Caco-2 (cell line): ENCODE data around the gene PLSCR3. TPM values are rescaled to one million over a fixed set of nuclear protein-coding genes. Genes with fewer than 3 reads are reported as not detected.

Experiments
- BruUV-seq: library from RNA; stranded (reverse); fragments of 400-500 nt; replicated peaks from 2 replicates; lab custom pipeline; 2021; lab: Mats Ljungman, UMichigan
- CTCF ChIA-PET: fragments of 300-600 bp; sonication (Branson Sonifier 250); formaldehyde crosslinking; loops from one replicate; lab custom pipeline; 2022; ENCODE audit warnings: antibody characterized with exemption; lab: Charles Lee
- POLR2A ChIA-PET: fragments of 300-600 bp; sonication (Branson Sonifier 250); formaldehyde crosslinking; loops from one replicate; lab custom pipeline; 2022; ENCODE audit warnings: antibody characterized with exemption; lab: Charles Lee
- DNase-seq, 2 experiments: peaks; one replicate each; pipeline versions ENCODE4 v3.0.0 to v3.0.0-alpha.2; 2020 to 2022
- H3K27me3 ChIP-seq: replicated peaks from 2 replicates; pipeline ENCODE4 v1.6.0; 2011; ENCODE audit warnings: low read length; ENCODE audit not compliant: control insufficient read depth, insufficient read depth
- H3K36me3 ChIP-seq: 2 replicates; pipeline ENCODE4 v1.5.1; 2011; ENCODE audit warnings: low read length; ENCODE audit not compliant: control insufficient read depth, insufficient read depth
- H3K4me1 ChIP-seq: fragments of 250-450 bp; sonication (Bioruptor Pico); 2 replicates; pipeline ENCODE4 v1.5.1; 2020; ENCODE audit warnings: mild to moderate bottlenecking
- H3K4me3 ChIP-seq: 2 replicates; pipeline ENCODE4 v1.5.1; 2011; ENCODE audit warnings: low read depth, mild to moderate bottlenecking, control low read depth, low read length
- H3K9me3 ChIP-seq: fragments of 250-450 bp; sonication (Bioruptor Pico); 2 replicates; pipeline ENCODE4 v1.5.1; 2020; ENCODE audit warnings: mild to moderate bottlenecking, moderate library complexity
- H3K27ac Mint-ChIP-seq: one replicate; pipeline ENCODE4 v1.8.0; 2022; ENCODE audit warnings: mixed read lengths; ENCODE audit not compliant: unreplicated experiment
- H3K27me3 Mint-ChIP-seq: one replicate; pipeline ENCODE4 v1.8.0; 2022; ENCODE audit warnings: mixed read lengths; ENCODE audit not compliant: insufficient read depth, unreplicated experiment
- H3K36me3 Mint-ChIP-seq: one replicate; pipeline ENCODE4 v1.8.0; 2022; ENCODE audit warnings: mild to moderate bottlenecking, mixed read lengths; ENCODE audit not compliant: insufficient read depth, unreplicated experiment
- H3K4me1 Mint-ChIP-seq: one replicate; pipeline ENCODE4 v1.8.0; 2022; ENCODE audit warnings: low read depth, mixed read lengths; ENCODE audit not compliant: unreplicated experiment
- H3K4me3 Mint-ChIP-seq: one replicate; pipeline ENCODE4 v1.8.0; 2022; ENCODE audit warnings: mild to moderate bottlenecking, moderate library complexity, mixed read lengths; ENCODE audit not compliant: unreplicated experiment
- H3K9me3 Mint-ChIP-seq: one replicate; pipeline ENCODE4 v1.8.0; 2022; ENCODE audit warnings: mixed read lengths; ENCODE audit not compliant: unreplicated experiment
- intact Hi-C: fragments of 100-400 bp; cut with micrococcal nuclease; formaldehyde crosslinking; loops from one replicate; pipeline ENCODE4 v1.10.0; 2022; ENCODE audit not compliant: unreplicated experiment
- total RNA-seq: library from RNA; stranded (reverse); gene quantifications from 2 replicates; pipeline ENCODE4 v1.2.3, GENCODE V29; 2022
- TF ChIP-seq, protein P1 (sequence below), 2 experiments: fragments of 200-600 bp in 1 of 2; IDR thresholded peaks; 1 replicate in 1 of 2; 2 replicates in 1 of 2; pipeline versions ENCODE4 v1.5.1 to v1.8.0; 2011 to 2022; ENCODE audit warnings: antibody characterized with exemption in 1 of 2, control low read depth in 1 of 2, inconsistent platforms in 1 of 2, low read depth in 1 of 2, low read length in 1 of 2, mild to moderate bottlenecking in 1 of 2, moderate library complexity in 1 of 2; ENCODE audit not compliant: insufficient read depth in 1 of 2, severe bottlenecking in 1 of 2, unreplicated experiment in 1 of 2

Gene PLSCR3
- total RNA-seq, 1 experiment from 2014 or later = 14.5 TPM

DNA sequence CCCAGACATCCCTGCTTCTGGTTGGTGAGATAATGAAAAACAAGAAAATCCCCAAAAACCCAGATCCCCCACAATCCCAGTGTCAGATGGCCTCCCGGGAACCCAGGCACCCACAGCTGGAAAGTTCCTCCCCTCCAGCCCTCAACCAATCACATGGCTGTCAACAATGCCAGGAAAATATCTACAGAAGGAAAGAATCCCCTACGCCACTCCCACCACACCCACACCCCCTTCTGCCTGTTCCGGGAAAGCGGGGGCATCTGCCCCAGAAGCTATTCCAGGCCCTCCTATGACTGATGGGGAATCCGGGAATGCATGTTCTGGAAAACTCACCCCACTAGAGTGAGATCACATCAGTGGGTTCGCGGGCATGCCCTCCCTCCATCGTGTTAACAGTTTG is 37.6 kb downstream of the PLSCR3 start:
- H3K4me1 Mint-ChIP-seq = peaks cover 11% of the 10 kb centered on the region
- no peak overlapping the region for H3K4me3 Mint-ChIP-seq
- ChIA-PET CTCF (interaction anchor here (0.6 to 1.5 kb wide), 3 partner anchors 22 to 80 kb away, joined by 3 to 8 read pairs (median 3); no protein-coding TSS in a partner anchor), POLR2A (no interaction called here)
- Histone ChIP-seq H3K36me3 (no peaks in the 10 kb centered on the region), H3K4me1 (no peaks in the 10 kb centered on the region), H3K27me3 (no peaks in the 10 kb centered on the region), H3K9me3 (no peaks in the 10 kb centered on the region), H3K4me3 (no peak overlapping the region)
- BruUV-seq = no TSS peak
- DNase-seq = no peak
- no peaks in the 10 kb centered on the region for H3K36me3 Mint-ChIP-seq
- intact Hi-C loops = loop anchor here (2.0 to 5.0 kb wide), 2 partner anchors 81 to 204 kb away; partner anchors contain the start of genes FGF11, SENP3 and TMEM102
- no peak overlapping the region for H3K27ac Mint-ChIP-seq
- no peaks in the 10 kb centered on the region for H3K27me3 Mint-ChIP-seq
- no peaks in the 10 kb centered on the region for H3K9me3 Mint-ChIP-seq
- TF ChIP-seq, protein P1, sequence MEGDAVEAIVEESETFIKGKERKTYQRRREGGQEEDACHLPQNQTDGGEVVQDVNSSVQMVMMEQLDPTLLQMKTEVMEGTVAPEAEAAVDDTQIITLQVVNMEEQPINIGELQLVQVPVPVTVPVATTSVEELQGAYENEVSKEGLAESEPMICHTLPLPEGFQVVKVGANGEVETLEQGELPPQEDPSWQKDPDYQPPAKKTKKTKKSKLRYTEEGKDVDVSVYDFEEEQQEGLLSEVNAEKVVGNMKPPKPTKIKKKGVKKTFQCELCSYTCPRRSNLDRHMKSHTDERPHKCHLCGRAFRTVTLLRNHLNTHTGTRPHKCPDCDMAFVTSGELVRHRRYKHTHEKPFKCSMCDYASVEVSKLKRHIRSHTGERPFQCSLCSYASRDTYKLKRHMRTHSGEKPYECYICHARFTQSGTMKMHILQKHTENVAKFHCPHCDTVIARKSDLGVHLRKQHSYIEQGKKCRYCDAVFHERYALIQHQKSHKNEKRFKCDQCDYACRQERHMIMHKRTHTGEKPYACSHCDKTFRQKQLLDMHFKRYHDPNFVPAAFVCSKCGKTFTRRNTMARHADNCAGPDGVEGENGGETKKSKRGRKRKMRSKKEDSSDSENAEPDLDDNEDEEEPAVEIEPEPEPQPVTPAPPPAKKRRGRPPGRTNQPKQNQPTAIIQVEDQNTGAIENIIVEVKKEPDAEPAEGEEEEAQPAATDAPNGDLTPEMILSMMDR (IDR thresholded peaks at IDR 0.05; ENCODE audit: insufficient read depth in 1 of 2, low read depth in 1 of 2, low read length in 1 of 2, severe bottlenecking in 1 of 2, unreplicated experiment in 1 of 2) = no peak

DNA sequence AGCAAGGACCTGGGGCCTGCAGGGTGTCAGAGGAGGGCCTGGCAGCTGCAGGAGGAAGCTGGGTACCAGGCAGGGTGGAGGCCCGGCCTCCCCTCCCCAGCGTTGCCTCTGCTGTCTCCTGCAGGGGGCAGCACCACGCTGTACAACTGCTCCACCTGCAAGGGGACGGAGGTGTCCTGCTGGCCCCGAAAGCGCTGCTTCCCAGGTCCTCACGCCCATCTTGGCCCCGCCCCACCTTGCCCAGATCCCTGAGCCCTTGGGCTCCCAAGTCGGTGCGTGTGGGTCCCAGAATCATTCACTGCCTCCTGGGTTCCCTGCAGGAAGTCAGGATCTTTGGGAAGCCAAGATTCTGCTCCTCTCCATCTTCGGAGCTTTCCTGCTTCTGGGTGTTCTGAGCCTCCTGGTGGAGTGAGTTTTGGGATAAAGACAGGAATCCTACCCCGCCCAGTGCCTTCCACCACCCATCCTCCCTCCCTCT is 38.2 kb downstream of the PLSCR3 start:
- Histone ChIP-seq H3K27me3 (no peaks in the 10 kb centered on the region), H3K36me3 (no peaks in the 10 kb centered on the region), H3K9me3 (no peaks in the 10 kb centered on the region), H3K4me3 (no peak overlapping the region), H3K4me1 (no peaks in the 10 kb centered on the region)
- Mint-ChIP-seq H3K27me3 (no peaks in the 10 kb centered on the region), H3K36me3 (no peaks in the 10 kb centered on the region), H3K27ac (no peak overlapping the region), H3K9me3 (no peaks in the 10 kb centered on the region), H3K4me1 (peaks cover 11% of the 10 kb centered on the region), H3K4me3 (no peak overlapping the region)
- DNase-seq = peak; percentile 78 to 82
- intact Hi-C loops = loop anchor here (2.0 to 5.0 kb wide), 2 partner anchors 81 to 205 kb away; partner anchors contain the start of genes FGF11, SENP3 and TMEM102
- ChIA-PET POLR2A (no interaction called here), CTCF (interaction anchor here (0.6 to 1.5 kb wide), 6 partner anchors 21 to 205 kb away, joined by 3 to 8 read pairs (median 5); partner anchors contain the start of gene TMEM102)
- TF ChIP-seq, protein P1 (IDR thresholded peaks at IDR 0.05; ENCODE audit: insufficient read depth in 1 of 2, low read depth in 1 of 2, low read length in 1 of 2, severe bottlenecking in 1 of 2, unreplicated experiment in 1 of 2) = peak; percentile 65 to 73
- no TSS peak for BruUV-seq

- H3K36me3 ChIP-seq = no peaks in the 10 kb centered on the region
- Mint-ChIP-seq H3K27ac (no peak overlapping the region), H3K9me3 (no peaks in the 10 kb centered on the region), H3K27me3 (no peaks in the 10 kb centered on the region), H3K4me1 (peaks cover 11% of the 10 kb centered on the region), H3K4me3 (no peak overlapping the region), H3K36me3 (no peaks in the 10 kb centered on the region)
- DNase-seq = no peak
- BruUV-seq = no TSS peak
- TF ChIP-seq, protein P1 (IDR thresholded peaks at IDR 0.05; ENCODE audit: insufficient read depth in 1 of 2, low read depth in 1 of 2, low read length in 1 of 2, severe bottlenecking in 1 of 2, unreplicated experiment in 1 of 2) = no peak
- H3K4me1 ChIP-seq = no peaks in the 10 kb centered on the region
- intact Hi-C loops = loop anchor here (5.0 kb wide), 1 partner anchor 82 kb away; the partner anchor contains the start of genes FGF11 and TMEM102
- H3K9me3 ChIP-seq = no peaks in the 10 kb centered on the region
- no peak overlapping the region for H3K4me3 ChIP-seq
- ChIA-PET POLR2A (no interaction called here), CTCF (interaction anchor here (0.8 to 1.5 kb wide), 5 partner anchors 21 to 205 kb away, joined by 3 to 8 read pairs (median 7); partner anchors contain the start of gene TMEM102)
- no peaks in the 10 kb centered on the region for H3K27me3 ChIP-seq
These were observed 38.8 kb downstream of the PLSCR3 start for GRCh38 chr17:7355573-7355972.
